Left lobe of liver (tissue), 2 donors: ENCODE results near the gene SMIM22. TPM values are rescaled to one million over a fixed set of nuclear protein-coding genes. Genes with fewer than 3 reads are reported as not detected.

Source experiments
- ATAC-seq: fragments of 200-7000 bp; cut with Tn5 transposase; one replicate; pipeline ENCODE4 v1.9.1; 2020; ENCODE audit warnings: mild to moderate bottlenecking, moderate library complexity
- DNase-seq: peaks from one replicate; pipeline ENCODE4 v3.0.0-alpha.2; 2020; ENCODE audit warnings: low spot score
- total RNA-seq: library from RNA; stranded (reverse); gene quantifications from one replicate; pipeline ENCODE4 v1.2.1, GENCODE V29; 2021
- donor health status: DM: no; HTN: no; CAD: no; lungs with moderate emphysema.
- donor health status: DM: no; HTN: yes; CAD: no.

The SMIM22 gene
- total RNA-seq, 1 donor from 2014 or later: 0.60 TPM

GRCh38 chr16:4795828-4796572, 831 bp downstream of the SMIM22 start:
- ATAC-seq (no peak), DNase-seq (no peak)

GRCh38 chr16:4796982-4797804, 2.0 kb downstream of the SMIM22 start:
- no peak for ATAC-seq
- DNase-seq: no peak

- DNase-seq (no peak), ATAC-seq (no peak)
These were observed 2.7 kb downstream of the SMIM22 start for GRCh38 chr16:4797805-4798252.

GRCh38 chr16:4798456-4798855, 3.3 kb downstream of the SMIM22 start:
- ATAC-seq (no peak), DNase-seq (no peak)

- ATAC-seq: no peak
These were observed 4.1 kb downstream of the SMIM22 start for GRCh38 chr16:4799171-4799855.

GRCh38 chr16:4800290-4801041, 5.3 kb downstream of the SMIM22 start:
- ATAC-seq (no peak), DNase-seq (peak; percentile 54)

More at GRCh38 chr16:4799171-4799855, 4.1 kb downstream of the SMIM22 start:
- no peak for DNase-seq

- DNase-seq (no peak), ATAC-seq (no peak)
These were observed 6.1 kb downstream of the SMIM22 start for GRCh38 chr16:4801051-4801961.

GRCh38 chr16:4801962-4802658, 6.9 kb downstream of the SMIM22 start, which contains the start of gene ROGDI:
Gene ROGDI, minus strand, starts transcription at chr16:4802633. Its CDS starts 62 bp downstream, at chr16:4802571.
- DNase-seq (peak; percentile 93), ATAC-seq (peak; percentile 76)

GRCh38 chr16:4802659-4803287, 7.6 kb downstream of the SMIM22 start:
- ATAC-seq (peak; percentile 89), DNase-seq (peak; percentile 93)

GRCh38 chr16:4803401-4803844, 8.3 kb downstream of the SMIM22 start:
- DNase-seq (no peak), ATAC-seq (no peak)

- DNase-seq (no peak), ATAC-seq (no peak)
These were observed 9.0 kb downstream of the SMIM22 start for GRCh38 chr16:4803898-4804762.

- DNase-seq (no peak), ATAC-seq (no peak)
These were observed 10.1 kb downstream of the SMIM22 start for GRCh38 chr16:4805231-4805630.

- no peak for ATAC-seq
- no peak for DNase-seq
These were observed 11.1 kb downstream of the SMIM22 start for GRCh38 chr16:4806280-4806679.

GRCh38 chr16:4811242-4811641, 16.1 kb downstream of the SMIM22 start:
- ATAC-seq (no peak), DNase-seq (no peak)

- DNase-seq (no peak), ATAC-seq (no peak)
These were observed 16.6 kb downstream of the SMIM22 start for GRCh38 chr16:4811773-4812172.

- DNase-seq (no peak), ATAC-seq (no peak)
These were observed 18.3 kb downstream of the SMIM22 start for GRCh38 chr16:4813251-4814003.

- DNase-seq (no peak), ATAC-seq (no peak)
These were observed 18.9 kb downstream of the SMIM22 start for GRCh38 chr16:4814046-4814445.
